ENCODE results near the gene PCYT2. TPM values are rescaled to one million over a fixed set of nuclear protein-coding genes. Genes with fewer than 3 reads are reported as not detected.

The PCYT2 gene
- total RNA-seq, 4 donors from 2014 or later: 23.7 to 34.2 (median 30.4) TPM

- Histone ChIP-seq H3K27me3 (no peaks in the 10 kb centered on the region), H3K4me1 (peaks cover 20% of the 10 kb centered on the region), H3K36me3 (peaks cover 44% of the 10 kb centered on the region), H3K27ac (no peak overlapping the region), H3K9me3 (no peaks in the 10 kb centered on the region), H3K4me3 (no peak overlapping the region)
- no peak for TF ChIP-seq POLR2A (IDR thresholded peaks at IDR 0.05)
- TF ChIP-seq POLR2AphosphoS5 (IDR thresholded peaks at IDR 0.05): no peak
- no peak for TF ChIP-seq CTCF (IDR thresholded peaks at IDR 0.05)
- no peak for TF ChIP-seq EP300 (IDR thresholded peaks at IDR 0.05)
- no peak for DNase-seq (ENCODE audit: low spot score in 2 of 2)
- WGBS: 93% methylated on average over 21 of the region's 28 CpGs
Measured at GRCh38 chr17:81904600-81905423, 6.4 kb downstream of the PCYT2 start.

DNA sequence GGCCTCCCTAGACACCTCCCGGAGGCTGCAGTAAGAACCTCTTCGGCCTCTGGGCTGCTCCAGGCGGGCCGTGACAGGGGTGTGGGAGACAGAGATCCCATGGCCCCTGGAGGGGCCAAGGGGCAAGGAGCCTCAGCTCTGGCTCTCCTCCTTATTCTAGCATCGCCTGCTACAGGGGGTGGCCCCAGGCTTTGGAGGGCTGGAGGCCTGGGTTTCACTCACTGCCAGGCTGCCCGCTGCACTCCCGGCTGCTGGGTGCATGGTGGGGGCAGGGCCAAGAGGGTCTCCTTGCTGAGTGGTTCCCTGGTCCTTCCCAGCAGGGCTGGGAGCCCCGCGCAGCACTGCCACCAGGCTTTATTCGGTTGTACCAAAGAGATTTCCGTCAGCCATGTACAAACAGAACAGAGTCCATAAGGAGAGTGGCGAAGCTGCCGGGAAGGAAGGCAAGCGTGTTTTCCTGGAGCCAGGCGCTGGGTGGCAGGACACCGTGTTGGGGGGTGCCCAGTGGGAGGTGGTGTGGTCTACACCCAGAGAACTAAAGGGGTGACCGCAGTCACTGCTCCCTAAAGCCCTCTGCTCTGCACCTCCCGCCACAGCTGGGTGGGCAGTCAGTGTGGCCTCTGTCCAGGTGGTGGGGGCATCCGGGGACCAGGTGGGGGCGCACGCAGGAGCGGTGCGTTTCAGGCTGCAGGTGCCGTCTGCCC lies 7.2 kb downstream of the PCYT2 start:
- Histone ChIP-seq H3K4me3 (no peak overlapping the region), H3K4me1 (peaks cover 17% of the 10 kb centered on the region), H3K27ac (no peak overlapping the region), H3K36me3 (peaks cover 48% of the 10 kb centered on the region), H3K27me3 (no peaks in the 10 kb centered on the region), H3K9me3 (no peaks in the 10 kb centered on the region)
- WGBS: 96% methylated on average over 14 of the region's 24 CpGs
- DNase-seq (ENCODE audit: low spot score in 2 of 2): no peak
- TF ChIP-seq CTCF (IDR thresholded peaks at IDR 0.05) (no peak), EP300 (IDR thresholded peaks at IDR 0.05) (no peak), POLR2AphosphoS5 (IDR thresholded peaks at IDR 0.05) (no peak), POLR2A (IDR thresholded peaks at IDR 0.05) (no peak)

GRCh38 chr17:81903415-81903831 lies 7.8 kb downstream of the PCYT2 start:
- no peaks in the 10 kb centered on the region for H3K27me3 ChIP-seq
- no peak overlapping the region for H3K27ac ChIP-seq
- 95% methylated on average over 4 of the region's 10 CpGs for WGBS
- no peak for DNase-seq (ENCODE audit: low spot score in 2 of 2)
- H3K36me3 ChIP-seq: peaks cover 51% of the 10 kb centered on the region
- no peak overlapping the region for H3K4me3 ChIP-seq
- no peaks in the 10 kb centered on the region for H3K9me3 ChIP-seq
- TF ChIP-seq EP300 (IDR thresholded peaks at IDR 0.05) (no peak), CTCF (IDR thresholded peaks at IDR 0.05) (no peak), POLR2AphosphoS5 (IDR thresholded peaks at IDR 0.05) (no peak), POLR2A (IDR thresholded peaks at IDR 0.05) (no peak)
- peaks cover 17% of the 10 kb centered on the region for H3K4me1 ChIP-seq

DNA sequence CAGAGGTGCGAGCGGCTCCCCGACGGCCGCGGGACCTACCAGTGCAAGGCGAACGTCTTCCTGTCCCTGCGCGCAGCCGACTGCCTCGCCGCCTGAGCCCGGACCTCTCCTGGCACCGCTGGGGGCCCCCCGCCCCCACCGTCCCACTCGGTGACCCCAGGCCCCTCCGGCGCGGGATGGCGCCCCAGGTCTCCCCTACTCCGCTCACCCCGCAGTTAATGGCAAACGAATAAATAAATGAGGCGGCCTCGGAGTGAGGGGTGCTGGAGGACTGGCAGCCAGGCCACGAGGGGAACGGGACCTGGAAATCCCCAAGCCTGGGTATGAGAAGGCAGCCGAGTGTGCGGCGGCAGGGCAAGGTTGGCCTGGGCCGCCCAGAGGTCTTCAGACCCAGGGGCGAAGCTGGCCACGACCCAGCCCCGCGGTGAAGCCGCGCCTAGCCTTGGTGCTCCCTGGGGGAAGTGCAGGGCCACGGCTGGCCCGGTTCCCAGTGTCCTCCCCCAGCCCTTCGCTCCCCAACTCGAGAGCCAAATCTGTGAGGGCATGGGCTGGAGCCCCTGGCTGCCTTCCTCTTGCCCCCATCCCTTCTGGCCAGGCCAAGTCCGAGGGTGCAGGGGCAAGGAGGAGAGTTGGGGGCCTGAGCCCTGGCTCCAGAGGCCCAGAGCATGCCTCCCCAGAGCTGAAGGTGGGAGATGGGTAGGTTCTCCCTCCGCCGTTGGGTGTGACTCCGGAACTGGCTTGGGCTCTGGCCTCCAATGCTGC lies 8.4 kb downstream of the PCYT2 start:
- DNase-seq (ENCODE audit: low spot score in 2 of 2): no peak
- Histone ChIP-seq H3K4me3 (peak overlapping the region; percentile 54), H3K27ac (no peak overlapping the region), H3K9me3 (no peaks in the 10 kb centered on the region), H3K27me3 (no peaks in the 10 kb centered on the region), H3K36me3 (peaks cover 56% of the 10 kb centered on the region), H3K4me1 (peaks cover 17% of the 10 kb centered on the region)
- 47% methylated on average over 21 of the region's 47 CpGs for WGBS
- TF ChIP-seq CTCF (IDR thresholded peaks at IDR 0.05) (no peak), POLR2A (IDR thresholded peaks at IDR 0.05) (no peak), POLR2AphosphoS5 (IDR thresholded peaks at IDR 0.05) (no peak), EP300 (IDR thresholded peaks at IDR 0.05) (no peak)
